ENCODE data around the gene TMED1. TPM values are rescaled to one million over a fixed set of nuclear protein-coding genes. Genes with fewer than 3 reads are reported as not detected.
A peak's percentile ranks its signal among the peaks of the same experiment; 100 is the strongest.

TMED1 gene
- total and polyA plus RNA-seq, 9 of the 15 experiments (the other 6 are each of a cell fraction or from before 2014, with no cell fraction given), result 0.86 to 30.2 (median 23.5) TPM

DNA sequence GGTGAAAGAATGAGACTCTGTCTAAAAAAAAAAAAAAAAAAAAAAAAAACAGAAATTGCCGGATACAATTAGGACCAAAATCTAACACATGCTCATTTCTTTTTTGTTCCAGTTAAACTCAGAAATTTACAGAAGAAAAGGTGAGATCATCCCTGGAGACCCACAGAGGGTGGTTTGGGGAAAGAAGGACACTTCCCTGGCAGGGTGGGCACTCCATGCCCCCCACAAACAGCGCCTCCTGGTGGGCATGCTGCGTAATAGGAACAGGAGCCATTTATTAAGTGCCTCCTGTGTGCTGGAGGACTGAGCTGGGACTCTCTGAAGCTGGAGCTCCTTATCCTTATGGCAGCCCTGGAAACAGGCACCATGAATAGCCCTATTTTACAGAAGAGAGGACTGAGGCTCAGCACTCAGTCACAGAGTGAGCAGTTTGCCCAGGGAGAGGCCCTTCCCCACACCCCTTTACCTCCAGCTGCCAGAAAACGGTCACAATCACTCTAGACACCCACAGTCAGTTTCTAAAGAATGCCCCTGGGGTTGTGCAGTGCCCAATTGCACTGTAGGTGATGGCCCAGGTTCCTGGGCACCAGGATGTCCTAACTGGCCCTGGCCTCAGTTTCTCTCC, 22.3 kb upstream of the TMED1 start (continued):
- TF ChIP-seq, protein P1, sequence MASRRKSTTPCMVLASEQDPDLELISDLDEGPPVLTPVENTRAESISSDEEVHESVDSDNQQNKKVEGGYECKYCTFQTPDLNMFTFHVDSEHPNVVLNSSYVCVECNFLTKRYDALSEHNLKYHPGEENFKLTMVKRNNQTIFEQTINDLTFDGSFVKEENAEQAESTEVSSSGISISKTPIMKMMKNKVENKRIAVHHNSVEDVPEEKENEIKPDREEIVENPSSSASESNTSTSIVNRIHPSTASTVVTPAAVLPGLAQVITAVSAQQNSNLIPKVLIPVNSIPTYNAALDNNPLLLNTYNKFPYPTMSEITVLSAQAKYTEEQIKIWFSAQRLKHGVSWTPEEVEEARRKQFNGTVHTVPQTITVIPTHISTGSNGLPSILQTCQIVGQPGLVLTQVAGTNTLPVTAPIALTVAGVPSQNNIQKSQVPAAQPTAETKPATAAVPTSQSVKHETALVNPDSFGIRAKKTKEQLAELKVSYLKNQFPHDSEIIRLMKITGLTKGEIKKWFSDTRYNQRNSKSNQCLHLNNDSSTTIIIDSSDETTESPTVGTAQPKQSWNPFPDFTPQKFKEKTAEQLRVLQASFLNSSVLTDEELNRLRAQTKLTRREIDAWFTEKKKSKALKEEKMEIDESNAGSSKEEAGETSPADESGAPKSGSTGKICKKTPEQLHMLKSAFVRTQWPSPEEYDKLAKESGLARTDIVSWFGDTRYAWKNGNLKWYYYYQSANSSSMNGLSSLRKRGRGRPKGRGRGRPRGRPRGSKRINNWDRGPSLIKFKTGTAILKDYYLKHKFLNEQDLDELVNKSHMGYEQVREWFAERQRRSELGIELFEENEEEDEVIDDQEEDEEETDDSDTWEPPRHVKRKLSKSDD (conservative IDR thresholded peaks at IDR 0.05; ENCODE audit: low read length), result no peak
- TF ChIP-seq ZNF253 (CRISPR knock-in tag; conservative IDR thresholded peaks at IDR 0.05), result no peak
- TF ChIP-seq, protein P2, sequence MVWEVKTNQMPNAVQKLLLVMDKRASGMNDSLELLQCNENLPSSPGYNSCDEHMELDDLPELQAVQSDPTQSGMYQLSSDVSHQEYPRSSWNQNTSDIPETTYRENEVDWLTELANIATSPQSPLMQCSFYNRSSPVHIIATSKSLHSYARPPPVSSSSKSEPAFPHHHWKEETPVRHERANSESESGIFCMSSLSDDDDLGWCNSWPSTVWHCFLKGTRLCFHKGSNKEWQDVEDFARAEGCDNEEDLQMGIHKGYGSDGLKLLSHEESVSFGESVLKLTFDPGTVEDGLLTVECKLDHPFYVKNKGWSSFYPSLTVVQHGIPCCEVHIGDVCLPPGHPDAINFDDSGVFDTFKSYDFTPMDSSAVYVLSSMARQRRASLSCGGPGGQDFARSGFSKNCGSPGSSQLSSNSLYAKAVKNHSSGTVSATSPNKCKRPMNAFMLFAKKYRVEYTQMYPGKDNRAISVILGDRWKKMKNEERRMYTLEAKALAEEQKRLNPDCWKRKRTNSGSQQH (CRISPR knock-in tag; IDR thresholded peaks at IDR 0.05), result no peak
- TF ChIP-seq ZNF165 (CRISPR knock-in tag; IDR thresholded peaks at IDR 0.05; ENCODE audit: borderline replicate concordance), result no peak
- no peak for TF ChIP-seq ZNF740 (CRISPR knock-in tag; IDR thresholded peaks at IDR 0.05)
- no peak for TF ChIP-seq ZNF740 (tag; IDR thresholded peaks at IDR 0.05)
- no peak for TF ChIP-seq ZNF3 (CRISPR knock-in tag; IDR thresholded peaks at IDR 0.05)
- no peak for TF ChIP-seq SRSF7 (optimal IDR thresholded peaks at IDR 0.05; ENCODE audit: low read depth, low read length)
- TF ChIP-seq ZNF184 (CRISPR knock-in tag; IDR thresholded peaks at IDR 0.05), result no peak
- no peak for TF ChIP-seq MCM2 (IDR thresholded peaks at IDR 0.05; ENCODE audit: low read depth)
- TF ChIP-seq ZZZ3 (IDR thresholded peaks at IDR 0.05), result no peak
- no peak for TF ChIP-seq ZNF347 (CRISPR knock-in tag; IDR thresholded peaks at IDR 0.05; ENCODE audit: low read depth)
- TF ChIP-seq, protein P3, sequence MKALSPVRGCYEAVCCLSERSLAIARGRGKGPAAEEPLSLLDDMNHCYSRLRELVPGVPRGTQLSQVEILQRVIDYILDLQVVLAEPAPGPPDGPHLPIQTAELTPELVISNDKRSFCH (CRISPR knock-in tag; IDR thresholded peaks at IDR 0.05), result no peak
- TF ChIP-seq, protein P3 (tag; IDR thresholded peaks at IDR 0.05), result 0 out of 2 replicates have a peak, but pooled peaks have one; percentile 24
- no peak for TF ChIP-seq ZNF354B (CRISPR knock-in tag; IDR thresholded peaks at IDR 0.05)
- no peak for TF ChIP-seq ZBTB26 (CRISPR knock-in tag; IDR thresholded peaks at IDR 0.05)
- no peak for TF ChIP-seq ZNF436 (CRISPR knock-in tag; IDR thresholded peaks at IDR 0.05)
- no peak for TF ChIP-seq ATF7 (IDR thresholded peaks at IDR 0.05)
- no peak for TF ChIP-seq TAF15 (IDR thresholded peaks at IDR 0.05; ENCODE audit: low read depth, low read length)
- TF ChIP-seq SREBF2 (CRISPR knock-in tag; IDR thresholded peaks at IDR 0.05), result no peak
- TF ChIP-seq ZNF445 (CRISPR knock-in tag; IDR thresholded peaks at IDR 0.05; ENCODE audit: low read depth), result no peak
- TF ChIP-seq, protein P4, sequence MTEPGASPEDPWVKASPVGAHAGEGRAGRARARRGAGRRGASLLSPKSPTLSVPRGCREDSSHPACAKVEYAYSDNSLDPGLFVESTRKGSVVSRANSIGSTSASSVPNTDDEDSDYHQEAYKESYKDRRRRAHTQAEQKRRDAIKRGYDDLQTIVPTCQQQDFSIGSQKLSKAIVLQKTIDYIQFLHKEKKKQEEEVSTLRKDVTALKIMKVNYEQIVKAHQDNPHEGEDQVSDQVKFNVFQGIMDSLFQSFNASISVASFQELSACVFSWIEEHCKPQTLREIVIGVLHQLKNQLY (CRISPR knock-in tag; conservative IDR thresholded peaks at IDR 0.05), result no peak

Data from K562 (cell line).